Activated gamma-delta T cell treated with anti-CD3 and anti-CD28 coated beads, Interleukin-2, amount 50 U/mL, for 16 hours (primary cell): ENCODE measurements around the gene GSTM5.
"Not testable (repeated sequence)": the region's sequence is repeated elsewhere in the genome, so short reads cannot be mapped to it uniquely, and the experiment has no call there.

Source experiments
- DNase-seq: peaks from one replicate; pipeline ENCODE4 v3.0.0-alpha.2; 2020; ENCODE audit warnings: low read depth

Gene GSTM5

GRCh38 chr1:109711593-109712320 lies at the start of gene GSTM5:
GSTM5 (plus strand) TSS chr1:109712251; CDS start chr1:109712313, 62 bp downstream.
- not testable (repeated sequence) for DNase-seq

- no peak for DNase-seq
These were observed 47.4 kb upstream of the GSTM5 start for GRCh38 chr1:109664671-109665070.

DNA sequence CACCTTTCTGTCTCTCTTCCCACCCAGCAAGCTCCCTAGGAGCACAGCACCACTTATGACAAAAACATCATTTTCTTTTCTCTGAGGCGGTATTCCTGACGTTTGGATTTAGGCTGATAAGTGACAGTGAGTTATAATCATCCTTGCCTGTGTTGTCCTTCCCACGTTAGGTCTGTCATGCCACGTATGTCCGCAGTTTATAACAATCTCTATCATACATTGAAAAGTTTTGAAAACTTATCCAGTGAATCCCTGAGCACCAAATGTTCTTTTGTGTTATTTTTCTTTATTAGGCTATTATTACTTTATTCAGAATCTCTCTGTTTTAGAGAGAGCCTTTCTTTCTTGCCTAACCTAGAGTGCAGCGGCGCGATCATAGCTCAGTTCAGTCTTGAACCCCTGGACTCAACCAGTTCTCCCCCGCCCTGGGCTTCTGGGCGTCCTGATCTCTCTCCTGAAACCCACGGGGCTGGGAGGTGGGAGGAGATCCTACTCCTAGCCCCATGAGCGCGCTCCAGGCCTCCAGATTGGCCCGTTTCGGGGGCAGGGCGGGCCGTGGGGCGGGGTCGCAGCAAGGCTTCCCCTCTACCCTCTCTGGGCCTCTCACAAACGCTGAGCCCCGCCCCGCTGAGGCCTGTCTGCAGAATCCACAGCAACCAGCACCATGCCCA lies 44.5 kb upstream of the GSTM5 start, which contains the start of gene GSTM2:
Gene GSTM2 (plus strand): TSS at position 606 of the 671 bp plus-strand sequence. CDS start 59 bp downstream, at position 665.
- DNase-seq = peak; percentile 50

DNA sequence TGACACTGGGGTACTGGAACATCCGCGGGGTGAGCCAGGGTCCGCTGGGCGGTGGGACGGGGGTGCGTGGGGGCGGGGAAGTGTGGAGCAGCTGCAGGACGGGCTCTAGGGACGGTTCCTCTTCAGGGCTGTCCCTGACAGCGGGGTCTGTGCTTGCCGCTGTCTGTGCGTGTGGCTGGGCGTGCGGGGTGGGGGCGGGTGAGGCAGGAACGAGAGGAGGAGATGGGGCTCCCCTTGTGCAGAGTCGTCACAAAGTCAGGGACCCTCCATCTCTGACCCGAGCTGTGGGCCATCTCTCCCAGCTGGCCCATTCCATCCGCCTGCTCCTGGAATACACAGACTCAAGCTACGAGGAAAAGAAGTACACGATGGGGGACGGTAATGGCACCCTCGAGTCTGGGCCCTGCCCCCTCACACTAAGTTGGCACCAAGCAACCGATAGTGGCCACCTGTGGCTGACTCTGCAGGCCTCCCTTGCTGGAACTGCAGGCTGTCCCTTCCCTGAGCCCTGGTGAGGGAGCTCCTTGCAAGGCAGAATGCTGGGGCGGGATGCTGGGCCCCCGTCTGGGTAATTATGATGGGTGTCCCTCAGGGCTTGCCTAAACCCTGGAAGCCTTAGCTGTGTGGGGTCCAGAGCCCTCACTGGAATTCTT lies 43.8 kb upstream of the GSTM5 start:
- no peak for DNase-seq

- no peak for DNase-seq
These were observed 42.7 kb upstream of the GSTM5 start for GRCh38 chr1:109669246-109669948.

DNA sequence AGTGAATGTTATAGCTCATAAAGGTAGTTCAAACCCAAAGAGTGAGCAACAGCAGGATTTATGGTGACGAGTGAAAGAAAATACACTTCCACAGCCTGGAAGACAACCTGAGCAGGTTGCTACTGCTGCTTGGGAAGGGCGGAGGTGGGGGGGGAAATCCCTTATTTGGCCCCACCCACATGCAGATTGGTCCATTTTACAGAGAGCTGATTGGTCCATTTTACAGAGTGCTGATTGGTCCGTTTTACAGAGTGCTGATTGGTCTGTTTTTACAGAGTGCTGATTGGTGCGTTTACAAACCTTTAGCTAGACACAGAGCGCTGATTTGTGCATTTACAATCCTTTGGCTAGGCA lies 42.1 kb upstream of the GSTM5 start:
- not testable (repeated sequence) for DNase-seq

DNA sequence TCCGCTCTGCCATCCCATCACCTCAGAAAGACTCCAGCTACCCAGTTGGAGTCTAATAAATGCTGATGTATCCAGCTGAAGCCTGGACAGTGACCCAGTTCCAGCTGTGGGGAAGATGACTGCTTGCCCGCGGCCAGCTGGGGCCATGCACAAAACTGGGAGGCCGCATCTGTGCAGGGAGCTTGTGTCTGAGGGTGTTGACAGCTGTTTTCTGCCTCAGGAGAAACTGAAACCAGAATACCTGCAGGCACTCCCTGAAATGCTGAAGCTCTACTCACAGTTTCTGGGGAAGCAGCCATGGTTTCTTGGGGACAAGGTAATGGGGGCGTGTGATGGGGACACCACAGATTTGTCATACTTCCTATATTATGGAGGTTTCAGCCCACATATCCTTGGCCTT lies 41.0 kb upstream of the GSTM5 start:
- no peak for DNase-seq

DNA sequence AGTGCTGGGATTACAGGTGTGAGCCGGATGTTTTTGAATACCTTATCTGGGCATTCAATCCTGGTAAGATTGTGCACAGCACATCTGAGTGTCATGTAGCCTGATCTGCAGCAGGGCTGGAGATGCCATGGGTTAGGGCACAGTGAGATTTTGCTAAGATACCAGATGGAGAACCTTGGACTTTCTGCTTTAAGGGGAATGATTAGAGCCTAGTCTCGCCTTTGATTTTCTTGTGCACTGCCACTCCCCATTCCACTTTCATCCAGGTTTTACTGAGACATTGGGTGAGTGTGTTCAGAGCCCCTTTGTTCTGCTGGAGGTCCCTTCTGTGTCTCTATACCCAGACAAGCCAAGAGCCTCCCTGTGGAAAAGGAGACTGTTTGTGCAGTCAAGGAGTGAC lies 38.2 kb upstream of the GSTM5 start:
- not testable (repeated sequence) for DNase-seq

DNA sequence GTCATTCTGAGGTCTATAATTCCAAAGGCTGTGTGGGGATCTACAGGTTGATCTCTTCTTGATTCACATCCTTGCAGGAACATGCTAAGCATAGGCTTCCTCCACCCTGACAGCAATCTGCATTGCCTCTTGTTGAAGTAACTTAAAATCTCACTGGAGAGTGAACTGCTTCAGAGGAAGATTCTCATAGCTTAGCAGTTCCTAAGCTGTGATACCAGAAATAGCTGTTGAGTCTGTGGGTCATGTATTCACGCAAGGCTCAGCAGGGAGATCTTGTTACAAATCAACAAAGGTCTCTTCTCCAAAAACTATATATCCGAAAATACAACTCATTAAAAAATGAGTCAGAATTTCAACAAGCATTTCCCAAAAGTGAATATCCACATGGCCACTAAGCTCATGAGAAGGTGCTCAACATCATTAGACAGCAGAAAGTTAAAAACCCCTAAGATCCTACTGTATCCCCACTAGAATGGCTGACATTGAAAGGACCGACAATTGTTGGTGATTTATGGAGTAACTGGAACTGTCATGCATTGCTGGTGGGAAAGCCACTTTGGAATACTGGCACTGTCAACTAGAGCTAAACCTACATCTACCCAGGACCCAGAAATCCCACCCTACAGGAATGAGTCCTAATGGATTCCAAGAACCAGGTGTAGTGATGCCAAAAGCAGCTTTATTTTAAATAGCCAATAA lies 35.2 kb upstream of the GSTM5 start:
- not testable (repeated sequence) for DNase-seq

GRCh38 chr1:109677459-109677858 lies 34.6 kb upstream of the GSTM5 start:
- no peak for DNase-seq

DNA sequence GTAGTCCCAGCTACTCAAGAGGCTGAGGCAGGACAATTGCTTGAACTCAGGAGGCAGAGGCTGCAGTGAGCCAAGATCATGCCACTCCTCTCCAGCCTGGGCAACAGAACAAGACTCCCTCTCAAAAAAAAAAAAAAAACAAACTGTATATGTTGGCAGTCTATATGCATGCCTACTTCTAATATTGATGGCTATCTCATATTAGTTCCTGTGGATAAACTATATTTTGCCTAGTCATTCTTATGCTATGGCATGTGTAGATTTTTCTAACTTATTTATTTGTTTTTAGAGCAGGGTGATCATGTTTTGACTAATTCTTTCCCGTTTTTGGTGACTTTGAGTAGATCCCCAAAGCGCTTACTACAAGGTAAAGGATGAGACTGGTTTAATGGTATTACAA lies 33.4 kb upstream of the GSTM5 start:
- not testable (repeated sequence) for DNase-seq

GRCh38 chr1:109684777-109685176 lies 27.3 kb upstream of the GSTM5 start:
- not testable (repeated sequence) for DNase-seq

- not testable (repeated sequence) for DNase-seq
These were observed 26.7 kb upstream of the GSTM5 start for GRCh38 chr1:109685399-109685798.

GRCh38 chr1:109685890-109686289 lies 26.2 kb upstream of the GSTM5 start:
- DNase-seq = not testable (repeated sequence)

DNA sequence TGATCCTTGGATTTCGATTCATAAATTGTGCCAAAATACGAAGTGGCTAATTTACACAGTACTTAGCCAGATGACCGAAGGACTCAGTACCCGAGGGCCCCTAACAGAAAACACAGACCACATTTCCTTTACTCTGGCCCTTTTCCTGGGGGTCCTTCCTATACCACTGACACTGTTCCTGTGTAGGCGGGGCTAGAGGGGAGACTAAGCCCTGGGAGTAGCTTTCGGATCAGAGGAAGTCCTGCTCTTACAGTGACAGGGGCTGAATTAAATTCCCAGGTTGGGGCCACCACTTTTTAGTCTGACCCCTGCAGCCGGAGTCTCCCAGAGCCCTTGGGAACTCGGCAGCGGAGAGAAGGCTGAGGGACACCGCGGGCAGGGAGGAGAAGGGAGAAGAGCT lies 24.9 kb upstream of the GSTM5 start:
- not testable (repeated sequence) for DNase-seq

DNA sequence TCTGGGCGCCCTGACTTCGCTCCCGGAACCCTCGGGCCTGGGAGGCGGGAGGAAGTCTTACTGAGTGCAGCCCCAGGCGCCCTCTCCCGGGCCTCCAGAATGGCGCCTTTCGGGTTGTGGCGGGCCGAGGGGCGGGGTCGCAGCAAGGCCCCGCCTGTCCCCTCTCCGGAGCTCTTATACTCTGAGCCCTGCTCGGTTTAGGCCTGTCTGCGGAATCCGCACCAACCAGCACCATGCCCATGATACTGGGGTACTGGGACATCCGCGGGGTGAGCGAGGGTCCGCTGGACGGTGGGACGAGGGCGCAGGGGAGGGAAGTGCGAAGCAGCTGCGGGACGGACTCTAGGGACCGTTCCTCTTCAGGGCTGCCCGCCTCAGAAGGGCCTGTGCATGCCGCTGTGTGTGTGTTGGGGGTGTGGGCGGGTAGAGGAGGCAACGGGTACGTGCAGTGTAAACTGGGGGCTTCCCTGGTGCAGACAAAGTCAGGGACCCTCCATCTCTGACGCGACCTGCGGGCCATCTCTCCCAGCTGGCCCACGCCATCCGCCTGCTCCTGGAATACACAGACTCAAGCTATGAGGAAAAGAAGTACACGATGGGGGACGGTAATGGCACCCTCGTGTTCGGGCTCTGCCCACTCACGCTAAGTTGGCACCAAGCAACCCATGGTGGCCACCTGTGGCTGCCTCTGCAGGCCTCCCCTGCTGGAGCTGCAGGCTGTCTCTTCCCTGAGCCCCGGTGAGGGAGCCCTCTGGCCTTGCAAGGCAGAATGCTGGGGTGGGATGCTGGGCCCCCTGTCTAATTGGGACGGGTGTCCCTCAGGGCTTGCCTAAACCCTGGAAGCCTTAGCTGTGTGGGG lies 24.2 kb upstream of the GSTM5 start, which contains the start of gene GSTM1:
Gene GSTM1 (plus strand): TSS at position 177 of the 859 bp plus-strand sequence. CDS start 57 bp downstream, at position 234.
- peak; percentile 74 for DNase-seq

DNA sequence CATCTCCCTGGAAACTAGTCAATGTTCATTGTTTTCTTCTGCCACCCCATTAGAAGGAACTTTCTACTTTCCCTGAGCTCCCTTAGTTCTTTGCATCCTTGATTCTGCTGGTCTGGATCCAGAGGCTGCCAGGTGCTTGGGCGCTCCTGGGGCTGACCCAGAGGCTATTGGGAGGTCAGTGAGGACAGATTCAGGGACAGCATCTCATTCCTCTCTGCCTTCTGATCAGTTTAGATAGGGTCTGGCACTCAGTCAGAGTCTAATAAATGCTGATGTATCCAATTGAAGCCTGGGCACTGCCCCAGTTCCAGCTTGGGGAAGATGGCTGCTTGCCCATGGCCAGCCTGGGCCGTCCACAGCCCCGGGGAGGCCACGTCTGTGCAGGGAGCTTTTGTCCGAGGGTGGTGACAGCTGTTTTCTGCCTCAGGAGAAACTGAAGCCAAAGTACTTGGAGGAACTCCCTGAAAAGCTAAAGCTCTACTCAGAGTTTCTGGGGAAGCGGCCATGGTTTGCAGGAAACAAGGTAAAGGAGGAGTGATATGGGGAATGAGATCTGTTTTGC lies 22.1 kb upstream of the GSTM5 start:
- DNase-seq = no peak

DNA sequence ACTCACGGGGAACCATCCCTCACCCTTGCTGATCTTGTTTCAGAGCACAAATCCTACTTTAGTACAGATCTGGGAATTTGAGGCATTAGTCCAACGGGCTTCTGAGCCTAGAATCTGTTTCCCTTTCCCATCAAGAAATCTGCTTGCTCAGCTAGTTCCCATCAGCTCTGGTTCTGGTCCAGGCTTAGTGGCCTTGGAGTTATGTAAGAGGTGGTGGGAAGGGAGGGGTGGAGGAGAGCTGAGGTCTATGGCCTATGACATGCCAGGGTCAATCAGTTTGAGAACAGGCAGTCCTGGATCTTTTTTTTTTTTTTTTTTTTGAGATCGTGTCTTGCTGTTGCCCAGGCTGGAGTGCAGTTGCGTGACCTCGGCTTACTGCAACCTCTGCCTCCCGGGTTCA lies 20.3 kb upstream of the GSTM5 start:
- no peak for DNase-seq

DNA sequence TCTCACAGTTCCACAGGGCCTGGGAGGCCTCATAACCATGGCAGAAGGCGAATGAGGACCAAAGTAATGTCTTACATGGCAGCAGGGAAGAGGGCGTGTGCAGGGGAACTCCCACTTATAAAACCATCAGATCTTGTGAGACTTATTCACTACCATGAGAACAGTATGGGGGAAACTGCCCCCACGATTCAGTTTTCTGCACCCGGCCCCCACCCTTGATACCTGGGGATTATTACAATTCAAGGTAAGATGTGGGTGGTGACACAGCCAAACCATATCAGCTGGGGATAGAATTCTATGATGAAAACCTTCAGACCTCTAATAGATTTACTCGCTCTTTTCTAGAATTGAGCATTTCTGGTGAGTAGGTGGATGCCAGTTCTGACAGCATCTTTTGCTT lies 17.7 kb upstream of the GSTM5 start:
- not testable (repeated sequence) for DNase-seq

- not testable (repeated sequence) for DNase-seq
These were observed 16.9 kb upstream of the GSTM5 start for GRCh38 chr1:109695138-109695537.
